Karpas-422 (cell line): ENCODE measurements around the gene PRAME. TPM values are rescaled to one million over a fixed set of nuclear protein-coding genes. Genes with fewer than 3 reads are reported as not detected.

Source experiments
- DNase-seq: peaks from one replicate; pipeline ENCODE4 v3.0.0-alpha.2; 2015
- H2AFZ ChIP-seq: fragments of 200-600 bp; sonication (generic); 2 replicates; pipeline ENCODE4 v1.6.1; 2014; ENCODE audit warnings: antibody characterized with exemption, low read length, mixed read lengths
- H3K27ac ChIP-seq: fragments of 200-600 bp; sonication (generic); 2 replicates; pipeline ENCODE4 v1.5.1; 2014; ENCODE audit warnings: mild to moderate bottlenecking, low read length, moderate library complexity
- H3K27me3 ChIP-seq: fragments of 200-600 bp; sonication (generic); 2 replicates; pipeline ENCODE4 v1.6.1; 2014; ENCODE audit warnings: low read length, mixed read lengths
- H3K36me3 ChIP-seq: fragments of 200-600 bp; sonication (generic); 2 replicates; pipeline ENCODE4 v1.6.1; 2014; ENCODE audit warnings: low read length, mixed read lengths; ENCODE audit not compliant: insufficient read depth
- H3K4me1 ChIP-seq: fragments of 200-600 bp; sonication (generic); 2 replicates; pipeline ENCODE4 v1.6.1; 2014; ENCODE audit warnings: mild to moderate bottlenecking, low read length, mixed read lengths
- H3K4me2 ChIP-seq: fragments of 200-600 bp; sonication (generic); 2 replicates; pipeline ENCODE4 v1.6.1; 2014; ENCODE audit warnings: low read length, low read depth, mild to moderate bottlenecking; ENCODE audit not compliant: poor library complexity, severe bottlenecking
- H3K4me3 ChIP-seq: fragments of 200-600 bp; sonication (generic); 2 replicates; pipeline ENCODE4 v1.5.1; 2014; ENCODE audit warnings: mild to moderate bottlenecking, antibody characterized with exemption, low read length, mixed read lengths
- H3K79me2 ChIP-seq: fragments of 200-600 bp; sonication (generic); 2 replicates; pipeline ENCODE4 v1.6.1; 2014; ENCODE audit warnings: mild to moderate bottlenecking, low read length, mixed read lengths
- H3K9ac ChIP-seq: fragments of 200-600 bp; sonication (generic); 2 replicates; pipeline ENCODE4 v1.6.0; 2014; ENCODE audit warnings: low read length
- H3K9me2 ChIP-seq: fragments of 200-600 bp; sonication (generic), shearing (Covaris generic); replicated peaks from 2 replicates; pipeline ENCODE4 v1.6.0; 2014; ENCODE audit warnings: mild to moderate bottlenecking, low read length, moderate library complexity; ENCODE audit not compliant: insufficient read depth
- H3K9me3 ChIP-seq: fragments of 300-700, 200-600 bp; sonication (generic); 2 replicates; pipeline ENCODE4 v1.6.1; 2014; ENCODE audit warnings: low read length, mixed read lengths
- H4K20me1 ChIP-seq: fragments of 200-600 bp; sonication (generic); 2 replicates; pipeline ENCODE4 v1.6.1; 2014; ENCODE audit warnings: mild to moderate bottlenecking, antibody characterized with exemption, low read length, low read depth; ENCODE audit not compliant: insufficient read depth
- small RNA-seq: library from RNA; depleted of rRNA; stranded (forward); fragments of <200 nt; gene quantifications from one replicate; pipeline ENCODE3, GENCODE V24; 2014
- total RNA-seq: library from RNA; depleted of rRNA; stranded (reverse); fragments of >200 nt; shearing (Covaris generic); gene quantifications from 2 replicates; pipeline ENCODE4 v1.2.3, GENCODE V29; 2014; ENCODE audit warnings: low replicate concordance; rRNA removed

PRAME gene
- total RNA-seq, 1 experiment from 2014 or later = 4.9 TPM

DNA sequence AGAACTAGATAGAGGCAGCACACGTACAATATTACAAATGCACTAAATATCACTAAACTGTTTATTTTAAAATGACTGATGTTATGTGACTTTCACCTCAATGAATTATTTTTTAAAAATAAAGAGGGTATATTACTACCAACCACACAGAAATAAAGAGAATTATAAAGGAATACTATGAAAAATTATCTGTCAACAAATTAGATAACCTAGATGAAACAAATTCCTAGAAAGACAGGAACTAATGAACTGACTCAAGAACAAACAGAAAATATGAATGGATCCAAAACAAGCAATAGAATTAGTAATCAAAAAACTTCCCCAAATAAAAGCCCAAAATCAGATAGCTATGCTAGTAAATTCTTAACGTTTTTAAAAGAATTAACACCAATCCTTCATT, 60.8 kb downstream of the PRAME start:
- no peak overlapping the region for H3K4me2 ChIP-seq
- H3K9ac ChIP-seq = no peak overlapping the region
- H3K9me3 ChIP-seq = no peaks in the 10 kb centered on the region
- H3K79me2 ChIP-seq = peaks cover 43% of the 10 kb centered on the region
- no peak overlapping the region for H3K27ac ChIP-seq
- no peaks in the 10 kb centered on the region for H3K9me2 ChIP-seq
- H3K4me1 ChIP-seq = no peaks in the 10 kb centered on the region
- H3K27me3 ChIP-seq = no peaks in the 10 kb centered on the region
- H4K20me1 ChIP-seq = no peaks in the 10 kb centered on the region
- no peak for DNase-seq
- H3K4me3 ChIP-seq = no peak overlapping the region
- H2AFZ ChIP-seq = no peak overlapping the region
- H3K36me3 ChIP-seq = peaks cover 13% of the 10 kb centered on the region

Small RNA genes within 50 kb of the gene (small RNA-seq; reads per million reads assigned to genes)
- gene IGLV2-34 = not detected

Other genes with a start within 250 kb of the PRAME start
- 2.5 and 10.3 TPM in 2 replicates for gene ZNF280B, start 50.5 kb downstream of the PRAME start, total RNA-seq
- not detected in 2 replicates for gene ZNF280A, start 39.0 kb downstream of the PRAME start, total RNA-seq
- gene GGTLC2, start 85.3 kb upstream of the PRAME start, total RNA-seq = not detected in 2 replicates